H7 (cell line): ENCODE data around the gene PHACTR1. TPM values are rescaled to one million over a fixed set of nuclear protein-coding genes. Genes with fewer than 3 reads are reported as not detected.

Source experiments
- DNase-seq: peaks from one replicate; pipeline ENCODE4 v3.0.0; 2012
- H3K27me3 ChIP-seq: 2 replicates; pipeline ENCODE4 v1.6.0; 2011; ENCODE audit warnings: mild to moderate bottlenecking, low read length; ENCODE audit not compliant: control insufficient read depth, insufficient read depth
- H3K36me3 ChIP-seq: replicated peaks from 2 replicates; pipeline ENCODE4 v1.5.1; 2011; ENCODE audit warnings: low read length; ENCODE audit not compliant: control insufficient read depth, insufficient read depth
- H3K4me3 ChIP-seq: 2 replicates; pipeline ENCODE4 v1.5.1; 2011; ENCODE audit warnings: low read depth, mild to moderate bottlenecking, control low read depth, low read length, moderate library complexity; ENCODE audit not compliant: insufficient read depth
- total RNA-seq: library from RNA; depleted of rRNA; stranded (reverse); fragments of >200 nt; shearing (Covaris generic); gene quantifications from 2 replicates; pipeline ENCODE4 v1.2.3, GENCODE V29; 2014

The PHACTR1 gene
- total RNA-seq, 1 experiment from 2014 or later = 3.3 TPM

GRCh38 chr6:13288481-13288880 lies 571.9 kb downstream of the PHACTR1 start:
- no peak for DNase-seq
- Histone ChIP-seq H3K4me3 (no peak overlapping the region), H3K36me3 (peaks cover 3% of the 10 kb centered on the region), H3K27me3 (no peaks in the 10 kb centered on the region)

DNA sequence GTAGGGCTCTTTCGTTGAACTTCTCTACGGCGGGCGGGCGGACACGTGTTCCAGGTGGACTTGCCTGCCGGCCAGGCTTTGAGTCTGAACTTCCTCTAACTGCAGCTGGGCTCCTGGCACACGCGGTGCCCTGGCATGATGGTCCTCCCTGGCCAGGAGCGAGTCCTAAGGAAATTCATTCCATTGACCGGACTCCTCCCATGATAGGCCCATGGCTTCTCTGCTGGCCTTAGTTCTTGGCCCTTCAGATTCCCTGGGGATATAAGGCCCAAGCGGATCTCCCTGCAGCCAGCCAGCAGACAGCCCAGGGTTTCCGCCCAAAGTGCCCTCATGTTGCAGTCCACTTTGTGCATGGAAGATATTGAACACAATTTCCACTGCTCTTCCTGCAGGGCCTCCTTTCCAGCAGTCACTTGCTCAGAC lies 572.4 kb downstream of the PHACTR1 start:
- Histone ChIP-seq H3K27me3 (no peaks in the 10 kb centered on the region), H3K4me3 (no peak overlapping the region), H3K36me3 (peaks cover 4% of the 10 kb centered on the region)
- DNase-seq = no peak

DNA sequence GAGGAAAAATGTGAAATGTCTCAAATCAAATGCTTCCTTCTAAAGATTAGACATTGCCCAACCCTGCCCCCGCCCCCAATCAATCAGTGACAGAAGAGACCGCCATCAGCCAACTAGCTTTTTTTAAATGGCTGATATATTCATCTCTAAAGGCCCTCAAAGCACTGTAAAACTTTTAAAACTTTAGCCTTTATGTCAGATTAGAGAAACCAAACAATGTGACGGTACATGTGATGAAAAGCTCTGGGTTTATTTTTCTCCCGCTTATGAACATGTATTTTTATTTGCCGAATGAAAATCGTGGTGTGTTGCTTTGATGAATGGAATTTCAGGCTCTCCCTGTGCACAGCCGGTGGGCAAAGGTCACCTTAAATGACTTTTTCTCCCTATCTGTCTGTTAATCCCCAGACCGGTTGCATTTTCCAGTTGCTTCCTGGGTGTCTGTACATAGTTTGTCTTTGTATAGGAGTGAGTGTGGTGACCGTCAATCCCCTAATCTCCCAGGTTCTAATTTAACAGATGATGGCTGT lies 573.3 kb downstream of the PHACTR1 start:
- Histone ChIP-seq H3K36me3 (peaks cover 11% of the 10 kb centered on the region), H3K27me3 (no peaks in the 10 kb centered on the region), H3K4me3 (no peak overlapping the region)
- no peak for DNase-seq

GRCh38 chr6:13290335-13290734 lies 573.8 kb downstream of the PHACTR1 start:
- H3K4me3 ChIP-seq = no peak overlapping the region
- no peak for DNase-seq
- H3K27me3 ChIP-seq = no peaks in the 10 kb centered on the region
- H3K36me3 ChIP-seq = peaks cover 12% of the 10 kb centered on the region

DNA sequence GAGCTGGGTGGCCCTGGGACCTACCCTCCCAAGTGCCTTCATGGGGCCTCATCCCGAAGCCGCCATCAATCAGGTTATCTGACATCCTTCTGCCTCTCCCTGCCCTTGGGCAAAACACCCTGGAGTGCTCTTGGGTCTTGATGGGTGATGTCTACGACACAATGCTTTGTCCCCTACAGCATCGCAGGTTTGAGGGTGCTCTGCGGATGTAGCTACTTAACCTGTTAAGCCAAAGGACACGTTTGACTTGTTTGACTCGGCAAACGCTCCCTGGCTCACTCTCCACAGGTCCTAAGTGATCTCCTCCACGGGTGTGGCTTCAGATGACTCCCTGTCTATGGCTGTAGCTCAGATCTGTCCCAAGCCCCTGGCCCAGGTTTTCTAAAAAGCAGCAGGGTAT lies 576.2 kb downstream of the PHACTR1 start:
- Histone ChIP-seq H3K4me3 (no peak overlapping the region), H3K36me3 (peaks cover 15% of the 10 kb centered on the region), H3K27me3 (no peaks in the 10 kb centered on the region)
- DNase-seq = no peak

GRCh38 chr6:13294499-13295069 lies 578.0 kb downstream of the PHACTR1 start:
- no peak overlapping the region for H3K4me3 ChIP-seq
- DNase-seq = no peak
- peaks cover 13% of the 10 kb centered on the region for H3K36me3 ChIP-seq
- H3K27me3 ChIP-seq = no peaks in the 10 kb centered on the region

DNA sequence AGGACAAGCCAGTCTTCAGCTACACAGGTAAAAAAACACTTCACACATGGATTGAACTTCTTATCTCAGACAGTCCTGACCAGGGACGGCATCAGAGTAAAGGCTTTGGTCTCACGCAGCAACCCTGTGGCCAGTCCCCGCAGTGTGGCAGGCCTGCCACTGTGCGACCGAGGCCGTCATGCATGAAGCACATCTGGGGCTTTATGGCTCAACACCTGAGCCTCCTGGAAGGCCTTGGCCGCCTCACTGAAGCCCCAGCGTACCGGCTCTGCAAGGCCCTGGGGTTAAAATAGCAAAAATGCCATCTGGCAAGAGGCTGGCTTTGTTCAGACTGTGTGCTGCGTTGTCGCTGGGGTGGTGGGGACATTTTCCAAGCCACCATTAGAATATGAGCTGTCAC lies 579.0 kb downstream of the PHACTR1 start:
- peaks cover 15% of the 10 kb centered on the region for H3K36me3 ChIP-seq
- no peaks in the 10 kb centered on the region for H3K27me3 ChIP-seq
- no peak overlapping the region for H3K4me3 ChIP-seq
- no peak for DNase-seq

DNA sequence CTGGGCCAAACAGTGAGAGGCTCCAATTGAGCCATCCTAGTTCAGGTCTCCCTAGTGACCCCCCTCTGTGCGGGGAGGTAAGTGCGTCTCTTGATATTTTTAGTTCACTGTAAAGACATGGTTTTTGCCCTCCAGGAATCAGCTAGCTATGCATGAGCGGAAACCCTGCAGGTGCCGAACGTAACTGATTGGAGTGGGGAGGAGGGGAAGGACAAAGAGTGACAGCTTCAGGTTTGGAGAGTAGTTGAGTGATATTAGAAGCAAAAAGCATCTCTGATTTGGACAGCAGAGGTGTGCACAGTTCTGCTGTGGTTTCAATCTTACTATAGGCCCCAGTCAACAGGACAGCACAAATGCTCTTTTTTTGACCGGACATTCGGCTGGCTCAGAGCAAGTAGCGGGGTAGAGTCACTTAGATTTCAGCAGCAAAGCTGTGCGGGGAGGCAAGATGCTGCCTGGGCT lies 580.0 kb downstream of the PHACTR1 start:
- no peak for DNase-seq
- Histone ChIP-seq H3K27me3 (no peaks in the 10 kb centered on the region), H3K36me3 (peaks cover 15% of the 10 kb centered on the region), H3K4me3 (no peak overlapping the region)

- no peak overlapping the region for H3K4me3 ChIP-seq
- H3K36me3 ChIP-seq = peaks cover 17% of the 10 kb centered on the region
- DNase-seq = no peak
- H3K27me3 ChIP-seq = no peaks in the 10 kb centered on the region
These were observed 580.8 kb downstream of the PHACTR1 start for GRCh38 chr6:13297391-13297790.

- no peak for DNase-seq
- Histone ChIP-seq H3K36me3 (peaks cover 24% of the 10 kb centered on the region), H3K27me3 (no peaks in the 10 kb centered on the region), H3K4me3 (no peak overlapping the region)
These were observed 581.9 kb downstream of the PHACTR1 start for GRCh38 chr6:13298446-13298845.

DNA sequence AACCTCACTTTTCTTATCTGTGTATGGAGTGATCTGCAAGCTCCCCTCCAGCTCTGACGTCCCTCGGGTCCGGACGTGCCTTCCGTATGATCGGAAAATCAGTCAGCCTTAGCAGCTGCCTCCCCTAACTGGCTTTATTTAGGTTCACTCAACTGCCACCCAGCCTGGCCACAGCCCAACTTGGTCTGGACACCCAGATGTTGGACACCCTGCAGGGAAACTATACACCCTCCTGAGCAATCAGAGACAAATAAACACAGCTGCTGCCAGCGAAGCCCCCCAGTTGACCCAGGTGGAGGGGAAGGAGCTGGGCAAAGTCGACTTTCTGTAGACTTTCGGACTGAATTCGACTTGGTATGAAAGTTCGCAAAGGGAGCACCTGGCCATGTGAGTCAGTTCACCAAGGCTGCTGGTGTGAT lies 582.8 kb downstream of the PHACTR1 start:
- no peak for DNase-seq
- no peaks in the 10 kb centered on the region for H3K27me3 ChIP-seq
- H3K36me3 ChIP-seq = peaks cover 19% of the 10 kb centered on the region
- H3K4me3 ChIP-seq = no peak overlapping the region

DNA sequence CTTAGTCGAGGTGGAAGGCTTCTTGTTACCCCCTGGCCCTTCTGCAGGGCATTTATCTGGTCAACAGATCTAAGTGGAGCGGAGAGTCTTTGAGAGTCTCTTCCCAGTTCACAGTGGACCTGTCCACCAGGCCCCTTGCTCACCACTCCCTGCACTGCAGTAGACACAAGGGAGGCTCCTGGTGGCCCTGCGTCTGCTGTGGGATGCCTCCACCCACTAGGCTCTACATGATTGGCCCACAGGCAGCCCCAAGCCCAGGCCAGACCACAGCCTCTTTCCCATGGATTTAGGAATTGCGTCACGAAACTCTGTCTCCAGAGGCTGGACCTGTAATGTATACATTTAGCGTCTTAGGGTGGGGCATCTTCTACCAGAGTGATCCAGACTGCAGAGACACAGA lies 583.4 kb downstream of the PHACTR1 start:
- Histone ChIP-seq H3K27me3 (no peaks in the 10 kb centered on the region), H3K36me3 (peaks cover 18% of the 10 kb centered on the region), H3K4me3 (no peak overlapping the region)
- DNase-seq = no peak

DNA sequence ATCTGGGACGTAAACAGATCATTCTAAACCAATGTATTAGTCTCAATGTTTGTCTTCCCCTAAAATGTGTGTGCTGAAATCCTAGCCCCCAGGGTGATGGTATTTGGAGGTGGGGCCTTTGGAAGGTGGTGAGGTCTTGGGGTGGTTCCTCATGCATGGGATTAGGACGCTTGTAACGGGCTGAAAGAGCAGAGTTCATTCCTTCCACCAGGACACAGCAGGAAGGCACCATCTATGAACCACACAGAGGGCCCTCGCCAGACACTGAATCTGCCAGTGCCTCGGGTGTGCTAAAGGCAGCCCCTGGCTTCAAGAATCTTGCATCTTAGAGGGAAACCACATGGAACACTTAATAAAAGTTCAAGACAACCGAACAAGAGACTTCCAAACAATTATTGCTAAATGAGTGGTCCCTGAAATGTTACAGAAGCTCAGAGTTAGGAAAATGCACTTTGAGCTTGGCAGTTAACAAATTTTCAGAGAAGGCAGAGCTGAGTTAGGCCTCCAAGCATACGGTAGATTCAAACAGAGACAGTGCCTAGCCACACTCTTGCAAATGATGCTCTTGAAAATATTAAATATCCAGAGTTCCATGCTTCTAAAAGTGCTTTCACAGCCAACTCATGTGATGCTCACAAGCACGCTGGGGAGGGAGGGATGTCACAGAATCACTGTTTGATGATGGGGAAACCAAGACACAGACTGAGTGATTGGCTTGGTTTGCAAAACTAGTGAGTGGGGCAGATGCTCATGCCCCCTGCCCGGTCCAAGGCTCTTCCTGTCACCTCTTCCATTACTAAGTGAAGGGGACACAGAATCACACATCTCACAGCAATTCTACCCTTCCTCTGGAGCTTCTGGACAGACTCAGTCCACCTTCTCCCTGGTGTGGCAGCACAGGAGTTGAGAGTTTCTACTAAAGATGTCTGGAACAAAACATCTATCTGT lies 584.4 kb downstream of the PHACTR1 start:
- no peak for DNase-seq
- no peaks in the 10 kb centered on the region for H3K27me3 ChIP-seq
- H3K4me3 ChIP-seq = no peak overlapping the region
- peaks cover 19% of the 10 kb centered on the region for H3K36me3 ChIP-seq

- no peak overlapping the region for H3K4me3 ChIP-seq
- no peaks in the 10 kb centered on the region for H3K27me3 ChIP-seq
- H3K36me3 ChIP-seq = peaks cover 18% of the 10 kb centered on the region
- no peak for DNase-seq
These were observed 585.7 kb downstream of the PHACTR1 start for GRCh38 chr6:13302291-13302690.
